ENCODE data around the gene CILP. TPM values are rescaled to one million over a fixed set of nuclear protein-coding genes. Genes with fewer than 3 reads are reported as not detected.

CILP gene, protein sequence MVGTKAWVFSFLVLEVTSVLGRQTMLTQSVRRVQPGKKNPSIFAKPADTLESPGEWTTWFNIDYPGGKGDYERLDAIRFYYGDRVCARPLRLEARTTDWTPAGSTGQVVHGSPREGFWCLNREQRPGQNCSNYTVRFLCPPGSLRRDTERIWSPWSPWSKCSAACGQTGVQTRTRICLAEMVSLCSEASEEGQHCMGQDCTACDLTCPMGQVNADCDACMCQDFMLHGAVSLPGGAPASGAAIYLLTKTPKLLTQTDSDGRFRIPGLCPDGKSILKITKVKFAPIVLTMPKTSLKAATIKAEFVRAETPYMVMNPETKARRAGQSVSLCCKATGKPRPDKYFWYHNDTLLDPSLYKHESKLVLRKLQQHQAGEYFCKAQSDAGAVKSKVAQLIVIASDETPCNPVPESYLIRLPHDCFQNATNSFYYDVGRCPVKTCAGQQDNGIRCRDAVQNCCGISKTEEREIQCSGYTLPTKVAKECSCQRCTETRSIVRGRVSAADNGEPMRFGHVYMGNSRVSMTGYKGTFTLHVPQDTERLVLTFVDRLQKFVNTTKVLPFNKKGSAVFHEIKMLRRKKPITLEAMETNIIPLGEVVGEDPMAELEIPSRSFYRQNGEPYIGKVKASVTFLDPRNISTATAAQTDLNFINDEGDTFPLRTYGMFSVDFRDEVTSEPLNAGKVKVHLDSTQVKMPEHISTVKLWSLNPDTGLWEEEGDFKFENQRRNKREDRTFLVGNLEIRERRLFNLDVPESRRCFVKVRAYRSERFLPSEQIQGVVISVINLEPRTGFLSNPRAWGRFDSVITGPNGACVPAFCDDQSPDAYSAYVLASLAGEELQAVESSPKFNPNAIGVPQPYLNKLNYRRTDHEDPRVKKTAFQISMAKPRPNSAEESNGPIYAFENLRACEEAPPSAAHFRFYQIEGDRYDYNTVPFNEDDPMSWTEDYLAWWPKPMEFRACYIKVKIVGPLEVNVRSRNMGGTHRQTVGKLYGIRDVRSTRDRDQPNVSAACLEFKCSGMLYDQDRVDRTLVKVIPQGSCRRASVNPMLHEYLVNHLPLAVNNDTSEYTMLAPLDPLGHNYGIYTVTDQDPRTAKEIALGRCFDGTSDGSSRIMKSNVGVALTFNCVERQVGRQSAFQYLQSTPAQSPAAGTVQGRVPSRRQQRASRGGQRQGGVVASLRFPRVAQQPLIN
- total RNA-seq, result under 1 TPM in 1 of 2 experiments, not detected in 1; 0.04 TPM
- 0.08 TPM for polyA plus RNA-seq

DNA sequence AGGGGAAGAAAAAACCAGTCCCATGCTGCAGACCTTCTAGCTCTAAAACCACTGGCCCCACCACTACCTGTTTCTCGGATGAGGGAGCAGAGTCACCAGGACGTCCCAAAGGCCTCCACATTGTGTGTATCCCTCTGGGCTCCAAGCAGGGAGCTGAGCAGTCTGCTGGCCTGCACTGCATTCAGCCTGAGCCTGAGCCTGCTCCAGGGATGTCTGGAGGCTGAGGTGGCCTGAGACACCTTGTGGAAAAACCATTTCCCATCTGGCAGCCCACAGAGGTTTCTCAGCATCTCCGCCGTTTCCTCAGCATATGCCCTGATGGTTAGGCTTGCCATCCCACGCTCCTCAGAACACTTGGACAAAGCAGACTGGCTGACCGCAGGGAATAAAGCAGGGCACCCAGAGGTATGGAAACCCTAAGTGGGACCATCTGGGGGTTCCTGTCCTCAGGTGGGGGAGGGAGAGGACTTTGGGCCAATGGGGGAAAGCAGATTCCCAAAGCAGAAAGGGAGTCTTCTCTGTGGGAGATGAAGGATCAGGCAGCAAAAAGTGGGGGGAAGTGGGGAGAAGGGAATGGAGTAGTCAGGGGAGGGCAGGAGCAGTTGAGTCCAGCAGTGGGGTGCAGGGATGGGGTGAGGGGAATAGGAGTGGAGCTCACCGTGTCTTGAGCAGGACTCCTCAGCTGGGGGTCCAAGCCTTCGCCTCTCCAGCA, at the start of gene CILP:
Gene CILP (minus strand): TSS at position 704 of the 712 bp plus-strand sequence. CDS start 1,718 bp downstream, outside the sequence.
- POLR2A ChIA-PET, result no interaction called here
- Mint-ChIP-seq H3K4me3 (no peak within 1 kb of the TSS), H3K27ac (no peak within 1 kb of the TSS), H3K9me3 (peaks cover 0 to 1% (median 0%) of the 10 kb centered on the region in 5 donors), H3K27me3 (peaks cover 2 to 11% of the 10 kb centered on the region in 2 donors), H3K4me1 (no peaks in the 10 kb centered on the region), H3K36me3 (no peaks in the 10 kb centered on the region)
- Histone ChIP-seq H3K36me3 (ENCODE audit: insufficient read depth, low read length) (no peaks in the 10 kb centered on the region), H3K27ac (ENCODE audit: low read depth, low read length) (no peak within 1 kb of the TSS), H3K9me3 (ENCODE audit: low read length) (no peaks in the 10 kb centered on the region), H3K27me3 (ENCODE audit: insufficient read depth, low read length, poor library complexity, severe bottlenecking) (no peaks in the 10 kb centered on the region), H3K4me3 (ENCODE audit: low read length) (no peak within 1 kb of the TSS), H3K4me1 (ENCODE audit: insufficient read depth, low read length) (no peaks in the 10 kb centered on the region)
- CTCF ChIA-PET, result no interaction called here
- no peak for DNase-seq

DNA sequence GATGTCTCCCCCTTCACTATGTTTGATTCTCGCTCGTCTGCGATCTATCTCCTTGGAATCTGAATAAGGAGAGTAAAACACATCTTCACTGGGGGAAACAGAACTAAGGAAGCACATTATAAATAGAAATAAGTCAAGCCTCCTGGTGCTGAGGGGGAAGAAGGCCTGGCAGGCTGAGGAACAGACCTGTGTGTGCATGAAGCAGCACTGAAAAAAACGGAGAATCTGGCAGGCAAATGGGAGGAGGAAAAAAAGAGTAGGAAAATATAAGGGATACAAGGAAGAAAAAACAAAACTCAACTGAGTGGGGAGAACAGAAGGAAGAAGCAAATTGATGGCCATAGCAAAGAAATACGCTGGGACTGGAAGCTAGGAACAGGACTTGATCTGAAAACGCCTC, 49.7 kb upstream of the CILP start:
- Mint-ChIP-seq H3K9me3 (no peaks in the 10 kb centered on the region), H3K27me3 (no peaks in the 10 kb centered on the region), H3K4me3 (no peak overlapping the region), H3K36me3 (peaks cover 12 to 79% (median 31%) of the 10 kb centered on the region in 3 donors), H3K27ac (peak overlapping the region in 1 of 8 donors; percentile 66), H3K4me1 (no peaks in the 10 kb centered on the region)
- Histone ChIP-seq H3K36me3 (ENCODE audit: insufficient read depth, low read length) (peaks cover 42% of the 10 kb centered on the region), H3K9me3 (ENCODE audit: low read length) (no peaks in the 10 kb centered on the region), H3K4me1 (ENCODE audit: insufficient read depth, low read length) (no peaks in the 10 kb centered on the region), H3K27me3 (ENCODE audit: insufficient read depth, low read length, poor library complexity, severe bottlenecking) (no peaks in the 10 kb centered on the region), H3K4me3 (ENCODE audit: low read length) (no peak overlapping the region), H3K27ac (ENCODE audit: low read depth, low read length) (no peak overlapping the region)
- ChIA-PET POLR2A (no interaction called here), CTCF (no interaction called here)
- DNase-seq, result no peak

DNA sequence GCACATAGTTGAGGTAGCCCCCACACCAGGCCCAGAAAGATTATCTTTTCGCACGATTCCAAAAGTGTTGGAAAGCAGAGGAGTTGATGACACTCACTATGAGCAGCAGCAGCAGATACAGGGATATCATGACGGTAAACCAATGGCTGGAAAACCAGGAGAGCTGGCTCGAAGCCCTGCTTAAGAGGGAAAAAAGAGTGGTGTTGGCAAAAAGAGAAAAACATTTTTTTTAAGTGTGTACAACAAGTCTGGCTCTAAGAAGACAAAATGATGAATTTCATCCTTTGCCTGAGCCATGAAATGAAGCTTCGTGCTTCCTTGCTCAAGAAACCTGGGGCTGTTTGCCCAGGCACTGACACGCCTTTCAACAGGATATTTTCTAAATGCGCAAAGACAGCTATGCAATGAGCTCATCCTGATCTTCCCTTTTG, 48.1 kb upstream of the CILP start:
- Histone ChIP-seq H3K27me3 (ENCODE audit: insufficient read depth, low read length, poor library complexity, severe bottlenecking) (no peaks in the 10 kb centered on the region), H3K36me3 (ENCODE audit: insufficient read depth, low read length) (peaks cover 39% of the 10 kb centered on the region), H3K4me3 (ENCODE audit: low read length) (no peak overlapping the region), H3K27ac (ENCODE audit: low read depth, low read length) (no peak overlapping the region), H3K9me3 (ENCODE audit: low read length) (no peaks in the 10 kb centered on the region), H3K4me1 (ENCODE audit: insufficient read depth, low read length) (no peaks in the 10 kb centered on the region)
- ChIA-PET CTCF (no interaction called here), POLR2A (no interaction called here)
- no peaks in the 10 kb centered on the region for H3K4me1 Mint-ChIP-seq
- no peak overlapping the region for H3K4me3 Mint-ChIP-seq
- peaks cover 12 to 78% (median 33%) of the 10 kb centered on the region in 3 donors for H3K36me3 Mint-ChIP-seq
- peak overlapping the region in 1 of 8 donors; percentile 29 for H3K27ac Mint-ChIP-seq
- DNase-seq, result no peak
- no peaks in the 10 kb centered on the region for H3K9me3 Mint-ChIP-seq
- H3K27me3 Mint-ChIP-seq, result no peaks in the 10 kb centered on the region

DNA sequence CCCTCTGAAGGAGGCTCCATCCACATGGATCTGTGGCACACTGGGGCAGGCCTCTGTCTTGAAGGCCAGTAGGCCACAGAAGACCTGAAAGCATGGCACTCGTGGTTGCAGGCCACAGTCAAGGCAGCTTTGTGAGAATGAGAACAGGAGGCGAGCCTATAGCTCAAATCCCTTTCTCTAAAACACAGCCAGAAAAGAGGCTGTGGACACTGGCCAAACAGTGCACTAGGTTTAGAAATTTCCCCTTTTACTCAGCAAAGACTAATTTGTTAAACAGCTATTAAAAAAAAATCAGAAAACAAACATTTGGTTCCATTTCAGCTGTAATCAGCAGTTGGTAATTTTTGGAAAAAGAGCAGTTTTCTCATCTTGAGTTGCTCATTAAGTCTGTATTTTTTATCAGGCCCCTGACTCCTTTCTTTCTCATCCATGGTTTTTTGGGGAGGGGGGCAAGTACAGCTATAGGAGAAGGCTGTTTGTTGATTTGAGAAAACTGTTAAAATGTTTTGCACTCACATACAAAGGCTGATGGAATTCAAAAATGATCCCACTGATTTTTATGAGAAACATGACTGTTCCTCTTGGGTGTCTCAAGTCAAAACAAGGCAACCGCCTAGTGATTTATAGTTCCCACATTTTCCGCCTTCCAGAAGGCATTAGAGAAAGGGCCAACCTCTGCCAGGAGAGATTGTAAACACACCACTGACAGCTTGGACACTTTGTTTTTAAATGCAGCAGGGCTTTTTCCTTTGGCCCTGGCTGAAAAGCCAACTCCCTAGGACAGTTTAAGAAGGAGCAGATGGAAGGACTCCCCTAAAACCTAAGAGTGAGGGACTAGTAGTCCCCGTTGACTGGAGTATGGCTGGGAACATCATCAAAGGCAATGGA, 47.3 kb upstream of the CILP start:
- H3K9me3 Mint-ChIP-seq, result no peaks in the 10 kb centered on the region
- H3K9me3 ChIP-seq (ENCODE audit: low read length), result no peaks in the 10 kb centered on the region
- no peak for DNase-seq
- no peak overlapping the region for H3K4me3 Mint-ChIP-seq
- no peaks in the 10 kb centered on the region for H3K27me3 Mint-ChIP-seq
- H3K4me3 ChIP-seq (ENCODE audit: low read length), result no peak overlapping the region
- peaks cover 35% of the 10 kb centered on the region for H3K36me3 ChIP-seq (ENCODE audit: insufficient read depth, low read length)
- no peak overlapping the region for H3K27ac Mint-ChIP-seq
- H3K27ac ChIP-seq (ENCODE audit: low read depth, low read length), result no peak overlapping the region
- H3K36me3 Mint-ChIP-seq, result peaks cover 12 to 80% (median 35%) of the 10 kb centered on the region in 3 donors
- ChIA-PET POLR2A (no interaction called here), CTCF (no interaction called here)
- no peaks in the 10 kb centered on the region for H3K27me3 ChIP-seq (ENCODE audit: insufficient read depth, low read length, poor library complexity, severe bottlenecking)
- H3K4me1 ChIP-seq (ENCODE audit: insufficient read depth, low read length), result no peaks in the 10 kb centered on the region
- H3K4me1 Mint-ChIP-seq, result no peaks in the 10 kb centered on the region

DNA sequence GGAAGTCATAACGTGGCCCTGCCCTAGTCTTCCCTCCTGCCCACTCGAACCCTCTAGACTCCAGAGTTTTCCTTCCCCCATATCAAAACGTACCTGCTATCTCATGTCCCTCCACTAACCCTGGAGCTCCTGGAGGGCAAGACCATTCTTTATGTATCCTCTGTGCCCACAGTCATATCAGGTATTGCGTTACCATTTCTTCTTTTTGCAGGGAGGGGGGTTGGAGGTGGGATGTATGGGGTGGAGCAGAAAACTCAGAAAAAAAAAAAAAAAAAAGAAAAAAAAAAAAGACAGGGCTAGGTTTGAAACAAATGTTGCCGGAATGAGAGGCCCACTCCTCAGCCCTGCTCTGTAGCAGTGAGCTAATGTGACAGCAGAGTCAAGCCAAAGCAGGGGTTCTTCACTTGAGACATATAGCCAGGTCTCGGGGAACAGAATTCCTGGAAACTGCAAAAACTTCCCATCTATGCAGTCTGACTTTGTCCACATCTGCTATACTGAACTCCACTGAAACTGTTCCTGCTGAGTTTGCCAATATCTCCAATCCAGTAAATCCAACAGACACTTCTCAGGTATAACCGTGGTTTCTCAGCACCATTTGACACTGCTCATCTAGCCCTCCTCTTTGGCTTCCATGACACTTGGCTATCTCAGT, 44.3 kb upstream of the CILP start:
- no peaks in the 10 kb centered on the region for H3K4me1 ChIP-seq (ENCODE audit: insufficient read depth, low read length)
- no peak for DNase-seq
- POLR2A ChIA-PET, result interaction anchor here (0.5 kb wide), 1 partner anchor 31 kb away, joined by 4 read pairs; the partner anchor contains the start of gene PARP16
- CTCF ChIA-PET, result no interaction called here
- H3K9me3 Mint-ChIP-seq, result no peaks in the 10 kb centered on the region
- peak overlapping the region in 2 of 8 donors; percentile 51 to 53 for H3K27ac Mint-ChIP-seq
- H3K4me3 Mint-ChIP-seq, result no peak overlapping the region
- H3K27me3 Mint-ChIP-seq, result no peaks in the 10 kb centered on the region
- H3K4me1 Mint-ChIP-seq, result no peaks in the 10 kb centered on the region
- no peak overlapping the region for H3K27ac ChIP-seq (ENCODE audit: low read depth, low read length)
- no peak overlapping the region for H3K4me3 ChIP-seq (ENCODE audit: low read length)
- H3K36me3 ChIP-seq (ENCODE audit: insufficient read depth, low read length), result peaks cover 21% of the 10 kb centered on the region
- no peaks in the 10 kb centered on the region for H3K9me3 ChIP-seq (ENCODE audit: low read length)
- H3K36me3 Mint-ChIP-seq, result peaks cover 12 to 63% (median 24%) of the 10 kb centered on the region in 3 donors
- no peaks in the 10 kb centered on the region for H3K27me3 ChIP-seq (ENCODE audit: insufficient read depth, low read length, poor library complexity, severe bottlenecking)

DNA sequence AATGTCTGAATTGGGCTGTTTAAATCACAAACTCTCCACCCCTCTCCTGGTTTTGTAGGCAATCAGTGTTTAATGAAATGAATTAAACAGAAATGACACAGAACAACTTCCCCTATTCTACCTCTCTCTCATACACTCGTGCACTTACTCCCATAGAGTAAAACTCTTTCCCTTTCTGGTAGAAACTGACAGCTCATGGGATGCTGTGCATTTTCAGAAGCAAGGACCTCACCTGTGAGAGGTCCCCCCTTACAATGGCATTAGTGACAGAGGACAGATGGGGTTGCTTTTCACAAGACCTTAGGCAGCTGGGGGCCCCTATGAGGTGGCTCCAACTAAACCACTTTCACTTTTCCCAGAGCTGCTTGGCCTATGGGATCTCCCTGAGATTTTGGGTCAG, 43.5 kb upstream of the CILP start:
- POLR2A ChIA-PET, result interaction anchor here (0.5 kb wide), 1 partner anchor 32 kb away, joined by 4 read pairs; the partner anchor contains the start of gene PARP16
- CTCF ChIA-PET, result no interaction called here
- Histone ChIP-seq H3K4me1 (ENCODE audit: insufficient read depth, low read length) (no peaks in the 10 kb centered on the region), H3K27me3 (ENCODE audit: insufficient read depth, low read length, poor library complexity, severe bottlenecking) (no peaks in the 10 kb centered on the region), H3K9me3 (ENCODE audit: low read length) (no peaks in the 10 kb centered on the region), H3K4me3 (ENCODE audit: low read length) (no peak overlapping the region), H3K27ac (ENCODE audit: low read depth, low read length) (no peak overlapping the region), H3K36me3 (ENCODE audit: insufficient read depth, low read length) (peaks cover 13% of the 10 kb centered on the region)
- Mint-ChIP-seq H3K27me3 (no peaks in the 10 kb centered on the region), H3K9me3 (no peaks in the 10 kb centered on the region), H3K4me3 (no peak overlapping the region), H3K36me3 (peaks cover 7 to 57% (median 19%) of the 10 kb centered on the region in 3 donors), H3K27ac (peak overlapping the region in 1 of 8 donors; percentile 56), H3K4me1 (no peaks in the 10 kb centered on the region)
- DNase-seq, result no peak

Data from CD8-positive, alpha-beta memory T cell (primary cell).